H54 (cell line): ENCODE results near the gene FLT4.
"Not testable (repeated sequence)": the region's sequence is repeated elsewhere in the genome, so short reads cannot be mapped to it uniquely, and the experiment has no call there.

Source experiments
- DNase-seq: peaks from one replicate; pipeline ENCODE4 v3.0.0; 2011; ENCODE audit warnings: low spot score, mixed read lengths; ENCODE audit not compliant: insufficient read length
- FAIRE-seq: peaks from 3 replicates; lab custom pipeline; 2011; peaks lifted over from hg19 to GRCh38; lab: Jason Lieb, UNC
- POLR2A ChIP-seq: IDR thresholded peaks from 2 replicates; pipeline ENCODE4 v1.6.1; 2011; ENCODE audit warnings: low read depth, mild to moderate bottlenecking, low read length

Gene FLT4

DNA sequence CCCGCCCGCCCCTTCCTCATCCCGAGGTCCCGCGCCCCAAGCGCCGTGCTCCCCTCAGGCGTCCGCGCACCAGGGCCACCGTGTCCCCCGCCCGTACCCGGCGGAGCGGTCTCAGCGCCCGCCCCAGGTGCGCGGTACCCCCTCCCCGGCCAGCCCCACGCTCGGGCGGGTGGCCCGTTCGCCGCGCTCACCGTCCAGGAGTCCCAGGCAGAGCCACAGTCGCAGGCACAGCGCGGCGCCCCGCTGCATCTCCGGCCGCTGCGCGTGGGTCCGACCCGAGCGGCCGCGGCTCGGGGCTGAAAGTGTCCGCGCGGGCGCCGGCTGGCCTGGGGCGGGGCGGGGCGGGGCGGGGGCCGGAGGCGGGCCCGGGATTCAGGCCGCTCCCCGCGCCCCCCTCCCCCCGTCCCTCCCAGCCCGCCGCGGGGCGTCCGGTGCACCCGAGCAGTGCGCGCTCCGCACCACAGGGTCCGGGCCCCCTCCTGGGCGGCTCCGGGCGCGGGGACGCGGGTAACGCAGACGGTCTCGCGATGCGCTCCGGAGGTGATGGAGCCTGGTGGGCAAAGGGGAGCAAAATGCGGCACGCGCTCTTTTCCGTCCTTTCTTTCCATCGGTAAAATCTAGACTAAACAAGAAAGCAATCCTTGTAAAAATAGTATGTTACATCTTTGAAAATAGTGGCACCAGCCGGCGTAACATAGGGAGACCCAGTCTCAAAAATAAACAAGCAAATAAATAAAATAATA lies at the start of gene FLT4:
Gene FLT4 (minus strand): TSS at position 304 of the 743 bp plus-strand sequence. CDS start 55 bp downstream, at position 249.
- FAIRE-seq (no peak), DNase-seq (no peak)
- TF ChIP-seq POLR2A, result no peak

- no peak for TF ChIP-seq POLR2A
- FAIRE-seq (no peak), DNase-seq (no peak)
Observed at GRCh38 chr5:180699042-180699441, 49.6 kb upstream of the FLT4 start.

DNA sequence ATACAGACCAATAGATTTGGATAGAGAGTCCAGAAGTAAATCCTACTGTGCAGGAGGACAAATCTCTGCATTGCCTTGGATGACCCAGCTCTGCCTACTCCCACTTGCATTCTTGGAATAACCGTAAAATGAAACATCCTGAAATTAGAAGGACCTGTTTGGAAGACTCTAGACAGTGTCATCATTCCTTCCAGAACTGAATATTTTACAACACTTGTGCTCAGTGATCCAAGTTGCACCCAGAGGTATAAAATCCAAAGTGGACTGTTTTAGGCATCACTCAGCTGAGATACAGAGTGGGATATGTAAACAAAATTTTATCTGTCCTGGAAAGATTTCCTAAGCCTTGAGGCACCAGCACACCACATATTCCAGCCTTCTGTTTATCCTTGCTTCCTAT lies 46.7 kb upstream of the FLT4 start:
- no peak for FAIRE-seq
- no peak for TF ChIP-seq POLR2A
- DNase-seq, result no peak

GRCh38 chr5:180692429-180692828 lies 43.0 kb upstream of the FLT4 start:
- DNase-seq (no peak), FAIRE-seq (no peak)
- TF ChIP-seq POLR2A, result no peak

DNA sequence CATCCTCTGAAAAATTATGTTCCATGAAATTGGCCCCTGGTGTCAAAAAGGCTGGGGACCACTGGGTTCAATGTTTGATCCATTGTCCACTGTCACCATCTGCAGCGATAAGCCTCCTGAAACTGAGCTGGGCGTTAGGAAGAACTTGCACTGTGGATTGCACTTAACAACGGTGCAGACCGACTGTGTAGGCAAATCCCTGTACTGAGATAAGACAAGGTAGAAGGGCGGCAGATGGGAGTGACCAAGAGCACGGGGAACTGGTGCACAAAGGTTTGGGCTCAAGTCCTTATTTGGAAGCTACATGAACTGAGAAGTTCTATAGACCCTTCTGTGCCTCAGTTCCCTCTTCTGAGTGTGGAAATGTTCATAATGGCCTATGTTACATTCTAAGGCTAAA lies 41.6 kb upstream of the FLT4 start:
- TF ChIP-seq POLR2A, result no peak
- DNase-seq, result no peak
- no peak for FAIRE-seq

GRCh38 chr5:180690562-180690961 lies 41.2 kb upstream of the FLT4 start:
- FAIRE-seq (no peak), DNase-seq (no peak)
- no peak for TF ChIP-seq POLR2A

DNA sequence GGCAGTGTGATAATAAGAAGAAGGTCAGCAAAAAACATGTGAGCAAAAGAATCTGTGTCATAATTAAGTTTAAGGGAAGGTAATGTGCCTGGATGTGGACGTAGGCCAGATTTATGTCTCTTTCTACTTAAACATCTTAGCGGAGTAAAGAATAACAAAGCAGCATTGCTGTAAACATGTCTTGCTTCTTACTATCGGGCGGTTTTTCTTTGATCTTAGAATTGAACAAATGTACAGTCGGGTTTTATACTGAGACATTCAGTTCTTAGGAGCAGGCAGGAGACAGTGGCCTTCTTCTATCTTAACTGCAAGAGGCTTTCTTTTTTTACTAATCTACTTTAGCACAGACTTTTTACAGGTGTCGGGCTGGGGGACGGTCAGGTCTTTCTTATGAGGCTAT lies 40.4 kb upstream of the FLT4 start:
- no peak for TF ChIP-seq POLR2A
- FAIRE-seq (no peak), DNase-seq (no peak)

DNA sequence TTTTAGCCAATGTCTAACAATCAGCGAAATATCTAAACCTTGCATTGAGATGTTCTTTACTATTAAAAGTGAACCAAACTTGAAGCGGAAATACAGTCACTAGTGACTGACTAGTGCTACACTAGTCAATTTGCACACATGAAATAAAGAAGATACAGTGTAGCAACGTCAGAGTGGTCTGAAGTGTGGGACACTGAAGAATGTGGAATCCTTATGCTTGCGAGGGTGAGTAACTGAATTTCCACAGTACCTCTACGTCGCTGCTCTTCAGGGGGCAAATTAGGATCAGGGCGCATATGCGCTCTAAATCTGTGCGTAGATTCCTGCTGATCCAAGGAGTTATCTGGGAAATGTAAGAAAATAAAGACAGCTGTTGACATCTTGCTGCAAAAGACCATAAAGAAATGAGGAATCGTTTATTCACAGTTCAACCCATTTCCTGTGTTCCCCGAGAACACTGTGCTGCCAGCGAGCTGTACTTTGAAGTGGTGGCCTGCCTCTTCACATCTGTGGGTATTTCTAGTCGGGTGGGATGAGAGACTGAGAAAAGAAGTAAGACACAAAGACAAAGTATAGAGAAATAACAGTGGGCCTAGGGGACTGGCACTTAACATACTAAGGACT lies 39.8 kb upstream of the FLT4 start:
- no peak for TF ChIP-seq POLR2A
- no peak for DNase-seq
- no peak for FAIRE-seq

GRCh38 chr5:180688330-180689070 lies 39.1 kb upstream of the FLT4 start:
- TF ChIP-seq POLR2A, result no peak
- DNase-seq (no peak), FAIRE-seq (no peak)

- DNase-seq, FAIRE-seq: not testable (repeated sequence)
Observed at GRCh38 chr5:180686799-180687198, 37.4 kb upstream of the FLT4 start.

GRCh38 chr5:180684623-180685161 lies 35.3 kb upstream of the FLT4 start:
- no peak for TF ChIP-seq POLR2A
- DNase-seq (no peak), FAIRE-seq (no peak)

DNA sequence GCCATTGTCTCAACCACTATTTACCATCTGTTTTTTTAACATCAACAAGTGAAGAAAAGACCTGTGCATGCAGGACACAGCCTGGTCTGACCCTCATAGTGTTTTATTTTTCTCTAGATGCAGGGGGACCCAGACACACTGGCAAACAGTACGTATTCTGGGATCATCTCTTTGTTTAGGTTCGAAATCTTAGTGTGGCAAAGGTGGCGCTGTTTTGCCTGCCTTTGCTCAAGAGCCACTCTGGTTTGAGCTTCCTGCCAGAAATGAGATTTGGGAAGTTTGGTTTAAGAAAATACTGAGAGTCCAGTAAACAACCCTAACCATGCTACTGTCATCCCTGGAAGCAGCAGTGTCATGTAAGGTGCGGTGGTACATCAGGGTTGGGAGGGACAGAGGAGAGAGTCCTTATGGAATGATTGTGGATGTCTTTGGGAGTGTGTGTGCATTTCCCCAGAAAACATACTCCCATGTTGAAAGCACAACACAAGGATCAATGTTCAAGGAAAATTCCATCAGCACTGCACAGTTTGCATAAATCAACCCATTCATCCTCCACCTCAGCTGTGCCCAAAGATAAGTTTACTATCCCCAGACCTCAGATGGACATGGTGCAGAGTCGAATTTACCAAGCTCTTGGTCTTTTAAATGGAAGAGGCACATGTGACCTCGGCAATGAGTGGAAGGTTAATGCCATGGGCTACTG lies 34.0 kb upstream of the FLT4 start:
- FAIRE-seq (no peak), DNase-seq (no peak)
- TF ChIP-seq POLR2A, result no peak

- FAIRE-seq (no peak), DNase-seq (no peak)
- TF ChIP-seq POLR2A, result no peak
Observed at GRCh38 chr5:180682560-180682959, 33.2 kb upstream of the FLT4 start.

DNA sequence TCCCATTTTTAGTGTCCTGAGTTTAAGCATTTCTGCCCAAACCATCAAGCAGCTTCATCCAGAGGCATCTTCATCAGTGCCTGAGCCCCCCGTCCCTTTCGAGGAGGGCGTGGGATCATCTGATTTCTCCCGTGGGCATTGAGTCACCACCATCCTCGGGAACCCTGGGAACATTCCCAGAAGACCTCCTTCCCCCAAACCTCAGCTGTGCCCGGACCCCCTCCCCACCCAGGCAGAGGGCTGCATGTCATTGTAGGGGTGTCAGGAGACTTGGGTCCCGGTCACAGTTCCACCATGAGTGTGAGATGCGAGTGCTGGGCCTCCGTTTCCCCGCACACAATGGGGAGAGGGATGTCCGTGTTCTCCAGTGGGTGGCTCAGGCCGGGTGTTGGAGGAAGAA lies 32.6 kb upstream of the FLT4 start:
- not testable (repeated sequence) for FAIRE-seq, DNase-seq

DNA sequence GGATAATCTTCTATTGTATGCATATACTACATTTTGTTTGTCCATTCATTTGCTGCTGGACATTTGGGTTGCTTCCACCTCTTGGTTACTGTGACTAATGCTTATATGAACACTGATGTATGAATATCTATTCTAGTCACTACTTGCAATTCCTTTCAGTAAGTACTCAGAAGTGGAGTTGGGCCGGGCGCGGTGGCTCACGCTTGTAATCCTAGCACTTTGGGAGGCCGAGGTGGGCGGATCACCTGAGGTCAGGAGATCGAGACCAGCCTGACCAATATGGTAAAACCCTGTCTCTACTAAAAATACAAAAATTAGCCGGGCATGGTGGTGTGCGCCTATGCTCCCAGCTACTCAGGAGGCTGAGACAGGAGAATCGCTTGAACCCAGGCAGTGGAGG lies 28.9 kb upstream of the FLT4 start:
- not testable (repeated sequence) for DNase-seq, FAIRE-seq
